Osteocyte (in vitro differentiated cells): ENCODE data around the gene SYNJ2. TPM values are rescaled to one million over a fixed set of nuclear protein-coding genes. Genes with fewer than 3 reads are reported as not detected.
A peak's percentile ranks its signal among the peaks of the same experiment; 100 is the strongest.

Experiments
- DNase-seq: peaks from one replicate; pipeline ENCODE4 v3.0.0; 2021; ENCODE audit warnings: mixed read lengths; ENCODE audit not compliant: unreplicated experiment; ENCODE audit errors: extremely low spot score
- H3K27ac Mint-ChIP-seq: one replicate; pipeline ENCODE4 v1.8.0; 2021; ENCODE audit warnings: mild to moderate bottlenecking, mixed read lengths; ENCODE audit not compliant: unreplicated experiment
- H3K27me3 Mint-ChIP-seq: one replicate; pipeline ENCODE4 v1.8.0; 2021; ENCODE audit warnings: mixed read lengths; ENCODE audit not compliant: unreplicated experiment
- H3K36me3 Mint-ChIP-seq: one replicate; pipeline ENCODE4 v1.8.0; 2021; ENCODE audit warnings: mixed read lengths; ENCODE audit not compliant: unreplicated experiment
- H3K4me1 Mint-ChIP-seq: one replicate; pipeline ENCODE4 v1.8.0; 2021; ENCODE audit warnings: mixed read lengths; ENCODE audit not compliant: unreplicated experiment
- H3K4me3 Mint-ChIP-seq: one replicate; pipeline ENCODE4 v1.8.0; 2021; ENCODE audit warnings: mild to moderate bottlenecking, moderate library complexity, mixed read lengths; ENCODE audit not compliant: unreplicated experiment
- H3K9me3 Mint-ChIP-seq: one replicate; pipeline ENCODE4 v1.8.0; 2021; ENCODE audit warnings: mixed read lengths; ENCODE audit not compliant: unreplicated experiment
- CTCF ChIP-seq: fragments of 200-600 bp; sonication (generic); IDR thresholded peaks from 2 replicates; pipeline ENCODE4 v1.5.0; 2021; ENCODE audit warnings: antibody characterized with exemption, mild to moderate bottlenecking, moderate library complexity
- total RNA-seq: library from RNA; stranded (reverse); gene quantifications from 2 replicates; pipeline ENCODE4 v1.2.1, GENCODE V29; 2021

SYNJ2 gene
- total RNA-seq, 1 donor from 2014 or later = 94.5 TPM

- H3K4me1 Mint-ChIP-seq = peaks cover 3% of the 10 kb centered on the region
- no peak for TF ChIP-seq CTCF
- no peak overlapping the region for H3K4me3 Mint-ChIP-seq
- no peak for DNase-seq
- no peaks in the 10 kb centered on the region for H3K9me3 Mint-ChIP-seq
- no peaks in the 10 kb centered on the region for H3K27me3 Mint-ChIP-seq
- H3K36me3 Mint-ChIP-seq = peaks cover 33% of the 10 kb centered on the region
- H3K27ac Mint-ChIP-seq = no peak overlapping the region
Observed at GRCh38 chr6:158121335-158121734, 139.7 kb downstream of the SYNJ2 start.

DNA sequence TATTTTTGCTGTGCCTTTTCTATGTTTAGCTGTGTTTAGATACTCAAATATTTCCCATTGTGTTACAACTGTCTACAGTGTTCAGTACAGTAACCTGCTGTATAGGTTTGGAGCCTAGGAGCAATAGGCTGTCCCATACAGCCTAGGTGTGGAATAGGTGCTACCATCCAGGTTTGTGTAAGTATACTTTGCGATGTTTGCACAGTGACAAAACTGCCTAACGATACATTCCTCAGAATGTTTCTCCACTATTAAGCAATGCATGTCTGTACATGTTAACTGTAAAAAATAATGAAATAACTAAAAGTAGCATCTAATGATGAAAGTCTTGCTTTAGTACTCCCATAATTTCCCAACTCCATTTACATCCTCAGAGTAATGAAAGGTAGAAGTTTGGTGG lies 140.4 kb downstream of the SYNJ2 start:
- no peak overlapping the region for H3K27ac Mint-ChIP-seq
- TF ChIP-seq CTCF = no peak

GRCh38 chr6:158124288-158124687 lies 142.6 kb downstream of the SYNJ2 start:
- DNase-seq = no peak
- peaks cover 3% of the 10 kb centered on the region for H3K4me1 Mint-ChIP-seq
- no peak overlapping the region for H3K27ac Mint-ChIP-seq
- no peaks in the 10 kb centered on the region for H3K9me3 Mint-ChIP-seq
- TF ChIP-seq CTCF = no peak
- no peak overlapping the region for H3K4me3 Mint-ChIP-seq
- H3K27me3 Mint-ChIP-seq = no peaks in the 10 kb centered on the region
- peaks cover 28% of the 10 kb centered on the region for H3K36me3 Mint-ChIP-seq

More for the DNA sequence above, 140.4 kb downstream of the SYNJ2 start:
- Mint-ChIP-seq H3K4me1 (peaks cover 3% of the 10 kb centered on the region), H3K9me3 (no peaks in the 10 kb centered on the region), H3K36me3 (peaks cover 31% of the 10 kb centered on the region), H3K4me3 (no peak overlapping the region), H3K27me3 (no peaks in the 10 kb centered on the region)
- no peak for DNase-seq

- Mint-ChIP-seq H3K4me3 (no peak overlapping the region), H3K4me1 (peaks cover 3% of the 10 kb centered on the region), H3K9me3 (no peaks in the 10 kb centered on the region), H3K27ac (no peak overlapping the region), H3K36me3 (peaks cover 28% of the 10 kb centered on the region), H3K27me3 (no peaks in the 10 kb centered on the region)
- DNase-seq = no peak
- no peak for TF ChIP-seq CTCF
Observed at GRCh38 chr6:158125271-158125670, 143.6 kb downstream of the SYNJ2 start.

GRCh38 chr6:158131926-158132325 lies 150.3 kb downstream of the SYNJ2 start:
- peak; percentile 60 for TF ChIP-seq CTCF
- Mint-ChIP-seq H3K9me3 (no peaks in the 10 kb centered on the region), H3K36me3 (peaks cover 5% of the 10 kb centered on the region)

More at GRCh38 chr6:158131926-158132325, 150.3 kb downstream of the SYNJ2 start:
- Mint-ChIP-seq H3K27me3 (no peaks in the 10 kb centered on the region), H3K4me1 (no peaks in the 10 kb centered on the region), H3K4me3 (no peak overlapping the region), H3K27ac (no peak overlapping the region)
- DNase-seq = no peak
